H1 (cell line): Measurements from ENCODE around the gene KRT8.

Source experiments
- ATF3 ChIP-seq: IDR thresholded peaks from 2 replicates; pipeline ENCODE4 v1.6.1; 2011; ENCODE audit warnings: low read depth, mild to moderate bottlenecking, low read length; ENCODE audit not compliant: insufficient read depth
- CBX5 ChIP-seq: fragments of 300-800, 300-1000 bp; sonication (generic); IDR thresholded peaks from 2 replicates; pipeline ENCODE4 v1.7.1; 2016; ENCODE audit warnings: antibody characterized with exemption, low read length, low read depth
- CHD2 ChIP-seq: IDR thresholded peaks from 2 replicates; pipeline ENCODE4 v1.6.1; 2012; ENCODE audit warnings: low read length, improper control_type of control experiment
- CTCF ChIP-seq, 3 experiments: IDR thresholded peaks; 1 replicate in 2 of 3; 2 replicates in 1 of 3; pipeline versions ENCODE4 v1.5.1 to v1.6.1; 2011; ENCODE audit warnings: low read length in 3 of 3, mild to moderate bottlenecking in 3 of 3, inconsistent platforms in 2 of 3, low read depth in 1 of 3, moderate library complexity in 1 of 3; ENCODE audit not compliant: insufficient read depth in 1 of 3; ENCODE audit errors: control extremely low read depth in 1 of 3
- E2F6 ChIP-seq: IDR thresholded peaks from 2 replicates; pipeline ENCODE4 v1.6.1; 2012; ENCODE audit warnings: inconsistent platforms
- GABPA ChIP-seq: IDR thresholded peaks from 2 replicates; pipeline ENCODE4 v1.6.1; 2011; ENCODE audit warnings: mild to moderate bottlenecking, low read length, moderate library complexity, borderline replicate concordance; ENCODE audit not compliant: insufficient read depth
- MAX ChIP-seq: IDR thresholded peaks from 2 replicates; pipeline ENCODE4 v1.6.1; 2012; ENCODE audit warnings: inconsistent platforms
- POLR2A ChIP-seq, 2 experiments: IDR thresholded peaks; 1 replicate in 1 of 2; 2 replicates in 1 of 2; pipeline ENCODE4 v1.6.1; 2011; ENCODE audit warnings: low read depth in 2 of 2, low read length in 2 of 2, mild to moderate bottlenecking in 2 of 2; ENCODE audit errors: control extremely low read depth in 1 of 2
- POLR2AphosphoS5 ChIP-seq: IDR thresholded peaks from 2 replicates; pipeline ENCODE4 v1.6.1; 2011; ENCODE audit warnings: low read depth, low read length
- TAF1 ChIP-seq: IDR thresholded peaks from 2 replicates; pipeline ENCODE4 v1.6.1; 2011; ENCODE audit warnings: mild to moderate bottlenecking, low read depth, low read length
- TCF12 ChIP-seq: IDR thresholded peaks from 2 replicates; pipeline ENCODE4 v1.6.1; 2011; ENCODE audit warnings: low read depth, mild to moderate bottlenecking, low read length
- YY1 ChIP-seq: IDR thresholded peaks from 2 replicates; pipeline ENCODE4 v1.6.1; 2011; ENCODE audit warnings: low read depth, mild to moderate bottlenecking, low read length
- ZNF274 ChIP-seq: IDR thresholded peaks from 2 replicates; pipeline ENCODE4 v1.7.0; 2012; ENCODE audit warnings: low read length, borderline replicate concordance; ENCODE audit errors: extremely low read depth

- TF ChIP-seq POLR2A (IDR thresholded peaks at IDR 0.05; ENCODE audit: control extremely low read depth in 1 of 2, low read depth in 2 of 2, low read length in 2 of 2), result no peak
- TF ChIP-seq TCF12, result no peak
- TF ChIP-seq MAX, result no peak
- no peak for TF ChIP-seq GABPA
- TF ChIP-seq CTCF (IDR thresholded peaks at IDR 0.05; ENCODE audit: control extremely low read depth in 1 of 3, insufficient read depth in 1 of 3, low read depth in 1 of 3, low read length in 3 of 3), result no peak
- TF ChIP-seq ZNF274, result no peak
- TF ChIP-seq POLR2AphosphoS5, result no peak
- no peak for TF ChIP-seq ATF3
- TF ChIP-seq E2F6, result no peak
- TF ChIP-seq TAF1, result no peak
- TF ChIP-seq CBX5, result no peak
- TF ChIP-seq YY1, result no peak
- no peak for TF ChIP-seq CHD2
These were observed 44.6 kb downstream of the KRT8 start for GRCh38 chr12:52860102-52860823.
